Heart left ventricle (tissue), 16 donors: ENCODE results near the gene ABHD17A. TPM values are rescaled to one million over a fixed set of nuclear protein-coding genes. Genes with fewer than 3 reads are reported as not detected.

Experiments
- ATAC-seq, 4 donors: fragments of 200-7000 bp; cut with Tn5 transposase; one replicate each; pipeline ENCODE4 v1.9.1; 2020 to 2022; ENCODE audit warnings: moderate library complexity in 4 of 4, mild to moderate bottlenecking in 3 of 4, moderate number of reproducible peaks in 1 of 4
- DNase-seq, 5 donors: peaks; one replicate each; pipeline ENCODE4 v3.0.0-alpha.2; 2020
- H3K27ac ChIP-seq, 12 donors: fragments of 200-600 bp; sonication (generic) in 4 of 12; one replicate each; pipeline versions ENCODE4 v1.5.0 to v1.8.0; 2016 to 2022; ENCODE audit warnings: mild to moderate bottlenecking in 2 of 12
- H3K27me3 ChIP-seq, 9 donors: fragments of 200-600 bp; sonication (generic) in 2 of 9; one replicate each; pipeline versions ENCODE4 v1.5.1 to v1.8.0; 2016 to 2022; ENCODE audit warnings: mild to moderate bottlenecking in 3 of 9
- H3K36me3 ChIP-seq, 9 donors: fragments of 200-600 bp; sonication (generic) in 2 of 9; one replicate each; pipeline versions ENCODE4 v1.5.0 to v1.8.0; 2018 to 2022; ENCODE audit warnings: mild to moderate bottlenecking in 2 of 9
- H3K4me1 ChIP-seq, 12 donors: fragments of 200-600 bp; sonication (generic) in 4 of 12; one replicate each; pipeline versions ENCODE4 v1.5.0 to v1.8.0; 2016 to 2022; ENCODE audit warnings: mild to moderate bottlenecking in 3 of 12
- H3K4me3 ChIP-seq, 12 donors: fragments of 200-600 bp; sonication (generic) in 4 of 12; one replicate each; pipeline versions ENCODE4 v1.5.0 to v1.8.0; 2017 to 2022; ENCODE audit warnings: mild to moderate bottlenecking in 9 of 12, moderate library complexity in 4 of 12
- H3K9me3 ChIP-seq, 12 donors: fragments of 200-600 bp; sonication (generic) in 4 of 12; one replicate each; pipeline versions ENCODE4 v1.5.0 to v1.8.0; 2016 to 2022; ENCODE audit warnings: mild to moderate bottlenecking in 1 of 12
- CTCF ChIP-seq, 12 donors: fragments of 200-600 bp; sonication (generic) in 4 of 12; IDR thresholded peaks; one replicate each; pipeline versions ENCODE4 v1.5.0 to v1.8.0; 2018 to 2022; ENCODE audit warnings: antibody characterized with exemption in 12 of 12, mild to moderate bottlenecking in 5 of 12
- POLR2A ChIP-seq, 2 donors: fragments of 450-650 bp; IDR thresholded peaks; one replicate each; pipeline ENCODE4 v1.6.1; 2017; ENCODE audit warnings: antibody characterized with exemption in 2 of 2, mild to moderate bottlenecking in 2 of 2, moderate library complexity in 2 of 2
- WGBS, 4 donors: extraction: QIAGEN DNeasy Blood & Tissue Kit in 2 of 4; methylation state at CpG; one replicate each; pipeline versions ENCODE4 v1.1.5 to v1.1.7; 2013 to 2018; 5-methylcytosine and 5-hydroxymethylcytosine counted together
- intact Hi-C, 10 donors: fragments of 100-400 bp; cut with DNase I; formaldehyde crosslinking; loops; one replicate each; pipeline versions ENCODE4 v1.11.1 to v1.14.2; 2022
- polyA plus RNA-seq, 2 donors: library from polyadenylated mRNA; stranded (reverse); fragments of 200-250 nt; gene quantifications; one replicate each; pipeline ENCODE4 v1.2.3, GENCODE V29; 2013
- total RNA-seq, 9 donors: library from RNA; depleted of rRNA in 2 of 9; stranded (reverse); fragments of >200 nt in 2 of 9; fragmentation: NEBNext Ultra II Directional in 3 of 9; extraction: Animal tissue kit (Norgen Biotek cat#: 25700) in 3 of 9; gene quantifications; one replicate each; pipeline versions ENCODE4 v1.1.0 to v1.2.4, GENCODE V29; 2016 to 2023
- donor health status: ischemic (EF 13 %, LVEDD 7.1; RV severe dilation, severe dysfunction).
- donor health status: healthy with polysubstance abuse.
- donor health status: DM: no; HTN: yes; CAD: no.
- donor health status: DM: no; HTN: no; CAD: no.
- donor health status: ischemic (EF 25% LVEDD 6.9; RV normal size, moderate dysfunction).
- donor health status: ischemic (EF 25% LVEDD 5.7; RV mildly dilated, moderate dysfunction).
- donor health status: healthy.
- donor health status: DM: yes; HTN: yes; CAD: no.
- donor health status: ischemic (EF 35%, LVEDD 5.7; RV mildly dilated, moderate dysfunction).
- donor health status: nonischemic (EF 11% LVEDD 7.7; RV severe dilation, severe dysfunction).
- donor health status: DM: yes; HTN: yes; CAD: no.
- donor health status: PGD.
- donor health status: ischemic (EF 29% LVEDD 5.4; RV normal size, mild dysfunction).
- donor health status: nonischemic (EF 23%, LVEDD 6.1; RV moderate dilation, normal function).

ABHD17A gene
- total and polyA plus RNA-seq, 11 donors, result 48.5 to 121 (median 59.2) TPM

DNA sequence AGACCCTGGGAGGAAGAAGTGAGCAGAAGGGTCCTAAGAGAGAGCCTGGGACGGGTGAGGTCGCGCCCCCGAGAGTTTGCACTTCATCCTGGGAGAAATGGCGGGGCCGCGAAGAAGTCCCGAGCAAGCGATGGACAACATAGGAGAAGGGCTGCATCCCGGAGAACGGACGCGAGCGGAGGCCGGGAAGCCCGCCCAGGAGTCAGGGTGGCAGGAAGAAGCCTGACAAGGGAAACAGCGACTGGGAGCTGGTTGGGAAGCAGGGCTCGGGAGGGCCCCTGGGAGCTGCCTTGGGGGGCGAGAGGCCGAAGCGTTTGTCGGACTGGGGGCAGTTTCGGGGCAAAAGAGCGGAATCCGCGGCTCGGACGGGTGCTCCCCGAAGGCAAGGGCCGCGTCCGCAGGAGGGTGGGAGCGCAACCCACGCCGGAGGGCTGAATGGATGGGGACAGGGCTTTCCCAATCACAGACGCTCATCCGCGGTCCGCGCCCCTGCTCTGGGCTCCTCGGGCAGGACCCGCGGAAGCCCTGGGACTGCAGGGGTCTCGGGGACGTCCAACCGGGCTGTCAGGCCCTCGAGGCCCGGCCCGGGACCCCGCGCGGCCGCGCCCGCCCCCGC, 469 bp downstream of the ABHD17A start:
- DNase-seq, result no peak

DNA sequence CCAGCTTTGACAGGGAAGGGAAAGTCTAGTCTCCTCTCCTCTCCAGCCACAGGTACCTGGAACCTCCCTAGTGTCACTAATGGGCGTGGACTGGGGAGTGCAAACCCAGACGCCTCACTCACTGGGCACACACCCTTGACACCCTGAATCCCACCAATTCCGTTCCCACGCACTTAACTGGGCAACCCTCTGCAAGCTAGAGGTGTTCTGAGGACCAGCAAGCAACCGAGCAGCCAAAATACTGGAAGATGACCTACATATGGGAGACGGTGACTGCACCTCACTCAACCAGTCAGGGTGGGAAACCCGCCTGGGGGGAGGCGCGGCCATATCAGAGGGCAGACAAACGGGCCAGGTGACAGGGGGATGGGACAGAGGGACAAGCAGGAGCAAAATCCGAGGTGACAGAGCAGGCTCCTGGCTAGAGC, 991 bp downstream of the ABHD17A start:
- peaks cover 4 to 67% (median 39%) of the 10 kb centered on the region in 12 donors for H3K4me1 ChIP-seq
- H3K36me3 ChIP-seq, result peaks cover 0 to 13% (median 3%) of the 10 kb centered on the region in 9 donors
- H3K27ac ChIP-seq, result peak overlapping the region; percentile 86 to 97 (median 92)
- no peak for ATAC-seq
- TF ChIP-seq CTCF (IDR thresholded peaks at IDR 0.05), result no peak
- TF ChIP-seq POLR2A (IDR thresholded peaks at IDR 0.05), result no peak
- H3K9me3 ChIP-seq, result no peaks in the 10 kb centered on the region
- 1 to 6% (median 4%) methylated on average over 10 to 11 of the region's 11 CpGs for WGBS, 4 donors
- H3K4me3 ChIP-seq, result peak overlapping the region; percentile 71 to 99 (median 96)
- no peak for DNase-seq
- H3K27me3 ChIP-seq, result no peaks in the 10 kb centered on the region
- intact Hi-C loops, result no loop called here

More for the DNA sequence above, 469 bp downstream of the ABHD17A start:
- H3K9me3 ChIP-seq, result no peaks in the 10 kb centered on the region
- H3K4me1 ChIP-seq, result peaks cover 4 to 67% (median 39%) of the 10 kb centered on the region in 12 donors
- WGBS, 4 donors, result 0 to 1% (median 1%) methylated on average over 26 to 56 of the region's 56 CpGs
- peak overlapping the region; percentile 86 to 97 (median 92) for H3K27ac ChIP-seq
- TF ChIP-seq CTCF (IDR thresholded peaks at IDR 0.05) (no peak), POLR2A (IDR thresholded peaks at IDR 0.05) (no peak)
- intact Hi-C loops, result no loop called here
- ATAC-seq, result peak in 2 of 4 donors; percentile 1 to 10
- no peaks in the 10 kb centered on the region for H3K27me3 ChIP-seq
- peaks cover 0 to 12% (median 3%) of the 10 kb centered on the region in 9 donors for H3K36me3 ChIP-seq
- peak overlapping the region; percentile 71 to 99 (median 96) for H3K4me3 ChIP-seq

GRCh38 chr19:1883784-1884183, 1.5 kb downstream of the ABHD17A start:
- peaks cover 0 to 13% (median 6%) of the 10 kb centered on the region in 9 donors for H3K36me3 ChIP-seq
- H3K4me1 ChIP-seq, result peaks cover 4 to 67% (median 39%) of the 10 kb centered on the region in 12 donors
- no peaks in the 10 kb centered on the region for H3K27me3 ChIP-seq
- peak in 1 of 4 donors; percentile 12 for ATAC-seq
- no peak for DNase-seq
- no peaks in the 10 kb centered on the region for H3K9me3 ChIP-seq
- WGBS, 4 donors, result 17 to 23% (median 19%) methylated on average over 8 of the region's 8 CpGs
- intact Hi-C loops, result no loop called here
- H3K4me3 ChIP-seq, result peak overlapping the region; percentile 71 to 99 (median 96)
- TF ChIP-seq CTCF (IDR thresholded peaks at IDR 0.05), result no peak
- no peak for TF ChIP-seq POLR2A (IDR thresholded peaks at IDR 0.05)
- H3K27ac ChIP-seq, result peak overlapping the region; percentile 43 to 97 (median 92)

DNA sequence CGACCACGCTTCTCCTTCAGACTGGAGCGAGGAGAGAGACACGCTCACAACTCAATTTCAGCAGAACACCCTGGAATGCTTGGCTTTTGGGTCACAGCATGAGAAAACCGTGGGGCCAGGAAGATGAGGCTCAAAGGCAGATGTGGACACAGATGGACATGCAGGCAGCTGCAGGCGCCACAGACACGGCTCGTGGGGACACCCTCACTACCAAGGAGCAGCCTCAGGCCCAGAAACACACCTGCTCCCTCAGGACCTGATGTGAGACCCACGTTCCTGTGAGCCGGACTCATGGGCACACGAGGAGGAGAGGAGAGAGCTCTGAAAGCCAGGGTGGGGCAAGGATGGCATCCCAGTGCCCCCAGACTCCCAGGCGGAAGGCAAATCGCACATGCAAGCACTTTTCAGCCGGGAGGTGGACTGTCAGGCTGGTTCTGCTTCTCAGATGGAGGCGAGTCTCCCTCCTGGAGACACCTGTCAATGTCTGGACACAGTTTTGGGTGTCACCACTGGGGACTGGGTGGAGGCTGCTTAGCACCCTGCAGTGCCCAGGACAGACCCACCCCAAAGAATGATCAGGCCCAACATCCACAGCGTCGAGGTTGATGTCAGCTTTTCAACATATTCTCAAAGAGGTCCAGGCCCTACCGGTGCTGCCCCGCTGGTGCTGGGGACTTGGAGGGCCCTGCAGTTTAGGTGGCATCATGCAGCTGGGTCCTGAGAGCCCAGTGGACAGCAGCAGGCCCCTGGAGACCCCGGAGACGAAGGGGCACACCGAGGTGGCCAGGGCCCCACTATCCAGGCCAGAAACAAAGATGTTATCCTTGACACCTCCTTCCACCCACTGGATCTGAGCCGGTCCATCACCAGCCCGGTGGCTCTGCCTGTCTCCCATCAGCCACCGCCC, 2.3 kb downstream of the ABHD17A start:
- Histone ChIP-seq H3K36me3 (peaks cover 0 to 17% (median 7%) of the 10 kb centered on the region in 9 donors), H3K4me3 (peak overlapping the region in 11 of 12 donors; percentile 26 to 99 (median 96)), H3K4me1 (peaks cover 4 to 65% (median 39%) of the 10 kb centered on the region in 12 donors), H3K9me3 (no peaks in the 10 kb centered on the region), H3K27me3 (no peaks in the 10 kb centered on the region), H3K27ac (peak overlapping the region; percentile 65 to 97 (median 92))
- DNase-seq (no peak), ATAC-seq (no peak)
- intact Hi-C loops, result no loop called here
- TF ChIP-seq POLR2A (IDR thresholded peaks at IDR 0.05) (no peak), CTCF (IDR thresholded peaks at IDR 0.05) (no peak)
- 44 to 54% (median 46%) methylated on average over 17 to 25 of the region's 25 CpGs for WGBS, 4 donors
